GM12865 (cell line): Measurements from ENCODE around the gene PSAT1.
A peak's percentile ranks its signal among the peaks of the same experiment; 100 is the strongest.

Experiments used
- DNase-seq: peaks from one replicate; pipeline ENCODE4 v3.0.0; 2010; ENCODE audit warnings: low read depth
- H3K4me3 ChIP-seq: 2 replicates; pipeline ENCODE4 v1.5.1; 2011; ENCODE audit warnings: mild to moderate bottlenecking, low read depth, low read length, control low read depth
- TF ChIP-seq, protein P1 (sequence below): IDR thresholded peaks from 2 replicates; pipeline ENCODE4 v1.5.1; 2011; ENCODE audit warnings: low read length, control low read depth, low read depth, inconsistent platforms; ENCODE audit not compliant: insufficient read depth; ENCODE audit errors: missing control alignments

The PSAT1 gene

GRCh38 chr9:78363221-78363620 lies 66.3 kb downstream of the PSAT1 start:
- H3K4me3 ChIP-seq = no peak overlapping the region
- TF ChIP-seq, protein P1, sequence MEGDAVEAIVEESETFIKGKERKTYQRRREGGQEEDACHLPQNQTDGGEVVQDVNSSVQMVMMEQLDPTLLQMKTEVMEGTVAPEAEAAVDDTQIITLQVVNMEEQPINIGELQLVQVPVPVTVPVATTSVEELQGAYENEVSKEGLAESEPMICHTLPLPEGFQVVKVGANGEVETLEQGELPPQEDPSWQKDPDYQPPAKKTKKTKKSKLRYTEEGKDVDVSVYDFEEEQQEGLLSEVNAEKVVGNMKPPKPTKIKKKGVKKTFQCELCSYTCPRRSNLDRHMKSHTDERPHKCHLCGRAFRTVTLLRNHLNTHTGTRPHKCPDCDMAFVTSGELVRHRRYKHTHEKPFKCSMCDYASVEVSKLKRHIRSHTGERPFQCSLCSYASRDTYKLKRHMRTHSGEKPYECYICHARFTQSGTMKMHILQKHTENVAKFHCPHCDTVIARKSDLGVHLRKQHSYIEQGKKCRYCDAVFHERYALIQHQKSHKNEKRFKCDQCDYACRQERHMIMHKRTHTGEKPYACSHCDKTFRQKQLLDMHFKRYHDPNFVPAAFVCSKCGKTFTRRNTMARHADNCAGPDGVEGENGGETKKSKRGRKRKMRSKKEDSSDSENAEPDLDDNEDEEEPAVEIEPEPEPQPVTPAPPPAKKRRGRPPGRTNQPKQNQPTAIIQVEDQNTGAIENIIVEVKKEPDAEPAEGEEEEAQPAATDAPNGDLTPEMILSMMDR = no peak
- no peak for DNase-seq

GRCh38 chr9:78365748-78366697 lies 69.1 kb downstream of the PSAT1 start:
- TF ChIP-seq, protein P1 = no peak
- DNase-seq = no peak
- H3K4me3 ChIP-seq = no peak overlapping the region

- no peak for DNase-seq
- no peak overlapping the region for H3K4me3 ChIP-seq
- TF ChIP-seq, protein P1 = no peak
Measured at GRCh38 chr9:78366827-78367226, 69.9 kb downstream of the PSAT1 start.

DNA sequence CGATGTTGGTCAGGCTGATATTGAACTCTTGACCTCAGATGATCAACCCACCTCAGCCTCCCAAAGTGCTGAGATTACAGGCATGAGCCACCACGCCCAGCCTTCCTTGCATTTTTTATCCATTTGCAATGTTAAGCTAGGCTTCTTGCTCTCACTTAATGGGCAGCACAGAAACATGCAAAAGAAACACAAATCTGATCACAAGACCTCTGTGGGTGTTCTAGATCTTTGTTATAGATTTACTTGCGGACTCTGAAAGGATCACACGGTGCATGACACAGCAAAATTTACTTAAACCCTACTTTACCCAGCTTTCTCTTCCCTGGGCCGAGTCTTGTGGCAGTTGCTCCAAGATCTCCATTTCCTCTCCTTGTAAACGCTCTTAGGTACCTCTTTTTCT lies 71.3 kb downstream of the PSAT1 start:
- H3K4me3 ChIP-seq = no peak overlapping the region
- TF ChIP-seq, protein P1 = no peak
- no peak for DNase-seq

GRCh38 chr9:78369639-78370219 lies 72.8 kb downstream of the PSAT1 start:
- no peak overlapping the region for H3K4me3 ChIP-seq
- peak; percentile 63 for DNase-seq
- TF ChIP-seq, protein P1 = peak; percentile 84

DNA sequence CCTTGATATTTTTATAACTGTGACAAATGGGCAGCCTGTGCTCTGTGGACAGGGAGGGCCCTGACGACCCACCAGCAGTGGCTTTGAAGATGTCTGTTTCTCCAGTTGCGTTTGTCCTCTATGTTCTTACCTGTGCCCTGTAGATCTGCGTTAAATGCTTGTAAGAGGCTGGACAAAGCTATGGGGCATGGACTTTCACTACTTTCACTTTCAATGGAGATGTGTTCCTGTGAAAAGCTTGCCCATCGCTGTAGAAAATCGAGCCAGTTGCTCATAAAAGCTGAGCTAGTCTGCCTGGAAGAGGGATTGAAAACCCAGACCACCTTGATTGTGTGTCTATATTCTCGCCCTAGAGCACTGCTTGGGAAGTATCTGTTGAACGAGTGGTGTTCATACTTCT lies 74.1 kb downstream of the PSAT1 start:
- no peak overlapping the region for H3K4me3 ChIP-seq
- DNase-seq = no peak
- TF ChIP-seq, protein P1 = no peak

DNA sequence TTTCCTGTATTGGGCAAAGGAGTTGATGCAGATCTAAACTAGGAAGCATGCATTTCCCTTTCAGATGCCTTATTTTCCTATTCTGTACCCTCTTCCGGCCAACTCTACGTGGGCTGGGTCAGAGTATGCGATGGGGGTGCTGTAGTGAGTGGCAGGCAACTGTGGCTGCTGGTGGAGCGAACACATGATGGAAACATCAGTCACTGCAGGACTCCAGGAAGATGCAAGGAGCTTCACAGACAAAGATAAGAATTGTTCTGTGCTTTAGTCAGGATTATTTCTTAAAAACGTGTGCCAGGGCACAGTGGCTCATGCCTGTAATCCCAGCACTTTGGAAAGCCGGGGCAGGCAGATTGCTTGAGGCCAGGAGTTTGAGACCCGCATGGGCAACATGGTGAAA lies 75.1 kb downstream of the PSAT1 start:
- TF ChIP-seq, protein P1 = no peak
- no peak overlapping the region for H3K4me3 ChIP-seq
- DNase-seq = no peak
